Measurements from ENCODE around the gene SLC15A4.

DNA sequence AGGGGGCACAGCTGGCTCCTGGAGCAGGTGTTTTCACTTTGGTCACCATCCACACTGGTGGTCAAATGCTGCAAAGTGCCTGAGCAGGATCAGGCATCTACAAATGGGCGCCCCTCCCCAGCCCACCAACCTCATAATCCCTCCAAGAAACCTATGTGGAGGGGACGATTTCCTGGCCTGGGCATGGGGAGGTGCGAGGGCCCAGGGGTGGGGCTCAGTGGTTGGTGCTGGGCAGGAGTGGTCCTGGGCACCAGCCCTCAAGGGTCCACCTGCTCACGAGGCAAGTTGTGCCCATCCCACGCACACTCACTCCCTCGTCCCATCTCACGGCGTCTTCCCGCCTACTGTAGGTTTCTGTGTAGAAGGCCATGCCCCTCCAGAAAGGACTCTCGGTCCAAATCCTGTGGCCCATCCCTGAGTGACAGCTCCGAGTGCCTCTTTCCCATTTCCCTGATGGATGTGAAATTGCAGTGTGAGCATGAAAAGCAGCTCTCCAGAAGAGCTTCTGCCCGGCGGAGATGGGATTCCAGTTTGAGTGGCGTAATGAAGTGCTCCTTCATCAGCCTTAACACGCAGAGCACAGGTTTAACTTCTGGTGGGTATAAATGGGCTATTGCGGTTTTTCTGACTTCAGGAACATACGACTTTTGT, 36.9 kb downstream of the SLC15A4 start:
- TF ChIP-seq CTCF (IDR thresholded peaks at IDR 0.05): no peak
- TF ChIP-seq POLR2AphosphoS5 (IDR thresholded peaks at IDR 0.05): no peak
- TF ChIP-seq POLR2A (IDR thresholded peaks at IDR 0.05): no peak

Data from breast epithelium (tissue), 3 donors.